ENCODE results near the gene MACF1. TPM values are rescaled to one million over a fixed set of nuclear protein-coding genes. Genes with fewer than 3 reads are reported as not detected.
A peak's percentile ranks its signal among the peaks of the same experiment; 100 is the strongest.

MACF1 gene
- total and polyA plus RNA-seq, 10 donors, result 50.8 to 641 (median 414) TPM

GRCh38 chr1:39394059-39394458, 189.6 kb downstream of the MACF1 start:
- Histone ChIP-seq H3K4me1 (peaks cover 55 to 97% (median 75%) of the 10 kb centered on the region in 6 donors), H3K36me3 (peaks cover 0 to 47% (median 14%) of the 10 kb centered on the region in 6 donors), H3K4me3 (no peak overlapping the region), H3K27me3 (replicated peaks in 1 of 7) (no peaks in the 10 kb centered on the region), H3K9me3 (no peaks in the 10 kb centered on the region), H3K27ac (peak overlapping the region in 1 of 8 donors; percentile 83)
- intact Hi-C loops (cut with DNase I; ENCODE audit: low total_unique reads), result no loop called here
- no peak for TF ChIP-seq POLR2AphosphoS5 (IDR thresholded peaks at IDR 0.05)
- TF ChIP-seq, protein P1, sequence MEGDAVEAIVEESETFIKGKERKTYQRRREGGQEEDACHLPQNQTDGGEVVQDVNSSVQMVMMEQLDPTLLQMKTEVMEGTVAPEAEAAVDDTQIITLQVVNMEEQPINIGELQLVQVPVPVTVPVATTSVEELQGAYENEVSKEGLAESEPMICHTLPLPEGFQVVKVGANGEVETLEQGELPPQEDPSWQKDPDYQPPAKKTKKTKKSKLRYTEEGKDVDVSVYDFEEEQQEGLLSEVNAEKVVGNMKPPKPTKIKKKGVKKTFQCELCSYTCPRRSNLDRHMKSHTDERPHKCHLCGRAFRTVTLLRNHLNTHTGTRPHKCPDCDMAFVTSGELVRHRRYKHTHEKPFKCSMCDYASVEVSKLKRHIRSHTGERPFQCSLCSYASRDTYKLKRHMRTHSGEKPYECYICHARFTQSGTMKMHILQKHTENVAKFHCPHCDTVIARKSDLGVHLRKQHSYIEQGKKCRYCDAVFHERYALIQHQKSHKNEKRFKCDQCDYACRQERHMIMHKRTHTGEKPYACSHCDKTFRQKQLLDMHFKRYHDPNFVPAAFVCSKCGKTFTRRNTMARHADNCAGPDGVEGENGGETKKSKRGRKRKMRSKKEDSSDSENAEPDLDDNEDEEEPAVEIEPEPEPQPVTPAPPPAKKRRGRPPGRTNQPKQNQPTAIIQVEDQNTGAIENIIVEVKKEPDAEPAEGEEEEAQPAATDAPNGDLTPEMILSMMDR (IDR thresholded peaks at IDR 0.05 in 8 of 11, conservative IDR thresholded peaks at IDR 0.05 in 3 of 11), result no peak
- TF ChIP-seq POLR2A (IDR thresholded peaks at IDR 0.05), result no peak
- 80 to 90% (median 86%) methylated on average over 6 of the region's 6 CpGs for WGBS, 5 donors
- no peak for DNase-seq

DNA sequence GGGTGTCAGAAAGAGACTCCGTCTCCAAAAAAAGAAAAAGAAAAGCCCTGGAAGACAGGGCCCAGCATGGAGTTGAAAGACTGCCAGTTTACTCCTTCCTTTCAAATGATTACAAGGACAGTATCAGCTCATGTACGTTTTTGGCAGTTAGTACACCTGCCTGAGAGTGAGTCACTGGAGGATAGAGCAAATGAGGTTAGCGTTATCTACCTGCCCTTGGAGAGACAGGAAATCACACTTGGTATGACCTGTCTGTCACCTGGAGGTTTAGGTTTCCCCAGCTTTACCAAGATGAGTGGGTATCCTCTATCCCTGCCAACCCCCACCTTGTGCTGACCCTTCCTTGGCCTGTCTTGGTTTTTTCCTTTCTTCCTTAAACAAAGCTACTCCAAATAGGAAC, 190.1 kb downstream of the MACF1 start:
- 29 to 43% (median 38%) methylated on average over 3 of the region's 3 CpGs for WGBS, 5 donors
- peak in 1 of 3 donors; percentile 11 for TF ChIP-seq POLR2AphosphoS5 (IDR thresholded peaks at IDR 0.05)
- TF ChIP-seq POLR2A (IDR thresholded peaks at IDR 0.05), result no peak
- intact Hi-C loops (cut with DNase I; ENCODE audit: low total_unique reads), result no loop called here
- Histone ChIP-seq H3K4me1 (peaks cover 57 to 100% (median 80%) of the 10 kb centered on the region in 6 donors), H3K27ac (peak overlapping the region in 5 of 8 donors; percentile 3 to 83 (median 46)), H3K4me3 (no peak overlapping the region), H3K36me3 (peaks cover 0 to 42% (median 10%) of the 10 kb centered on the region in 6 donors), H3K9me3 (no peaks in the 10 kb centered on the region), H3K27me3 (replicated peaks in 1 of 7) (no peaks in the 10 kb centered on the region)
- no peak for DNase-seq

GRCh38 chr1:39395357-39395831, 190.9 kb downstream of the MACF1 start:
- H3K36me3 ChIP-seq, result peaks cover 0 to 34% (median 3%) of the 10 kb centered on the region in 6 donors
- intact Hi-C loops (cut with DNase I; ENCODE audit: low total_unique reads), result no loop called here
- H3K4me3 ChIP-seq, result peak overlapping the region in 1 of 8 donors; percentile 0
- no peaks in the 10 kb centered on the region for H3K9me3 ChIP-seq
- no peak for TF ChIP-seq POLR2A (IDR thresholded peaks at IDR 0.05)
- TF ChIP-seq, protein P1 (IDR thresholded peaks at IDR 0.05 in 8 of 11, conservative IDR thresholded peaks at IDR 0.05 in 3 of 11), result no peak
- TF ChIP-seq POLR2AphosphoS5 (IDR thresholded peaks at IDR 0.05), result no peak
- DNase-seq, result no peak
- peaks cover 61 to 100% (median 85%) of the 10 kb centered on the region in 6 donors for H3K4me1 ChIP-seq
- no peaks in the 10 kb centered on the region for H3K27me3 ChIP-seq (replicated peaks in 1 of 7)
- WGBS, 5 donors, result 0 to 20% (median 13%) methylated on average over 1 of the region's 1 CpG
- peak overlapping the region in 6 of 8 donors; percentile 16 to 83 (median 39) for H3K27ac ChIP-seq

DNA sequence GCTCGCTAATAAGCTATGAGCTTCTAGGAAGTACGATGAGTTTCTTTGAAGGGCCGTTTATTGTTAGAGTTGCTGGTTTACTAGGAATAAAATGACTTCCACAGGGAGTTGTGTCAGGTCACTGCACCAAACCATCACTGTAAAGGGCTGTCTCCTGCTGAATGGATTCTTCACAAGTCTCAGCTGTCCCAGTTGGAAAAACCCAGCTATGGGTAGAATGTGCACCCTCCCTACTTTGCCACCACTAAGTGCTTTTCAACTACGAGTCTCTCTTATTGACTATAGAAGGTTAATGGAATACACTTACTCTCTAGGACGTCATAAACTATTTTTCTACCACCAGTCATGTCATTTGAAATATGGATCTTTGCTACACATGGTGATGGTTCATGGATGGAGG, 192.2 kb downstream of the MACF1 start:
- Histone ChIP-seq H3K36me3 (peaks cover 0 to 22% (median 0%) of the 10 kb centered on the region in 6 donors), H3K4me3 (no peak overlapping the region), H3K27ac (peak overlapping the region in 4 of 8 donors; percentile 22 to 83 (median 74)), H3K9me3 (no peaks in the 10 kb centered on the region), H3K27me3 (replicated peaks in 1 of 7) (no peaks in the 10 kb centered on the region), H3K4me1 (peaks cover 58 to 99% (median 76%) of the 10 kb centered on the region in 6 donors)
- TF ChIP-seq, protein P1 (IDR thresholded peaks at IDR 0.05 in 8 of 11, conservative IDR thresholded peaks at IDR 0.05 in 3 of 11), result no peak
- TF ChIP-seq POLR2A (IDR thresholded peaks at IDR 0.05), result no peak
- no peak for TF ChIP-seq POLR2AphosphoS5 (IDR thresholded peaks at IDR 0.05)
- no peak for DNase-seq
- intact Hi-C loops (cut with DNase I; ENCODE audit: low total_unique reads), result no loop called here
- 70 to 92% (median 83%) methylated on average over 5 of the region's 5 CpGs for WGBS, 5 donors

All from spleen (tissue), 11 donors.